HepG2 (cell line): Measurements from ENCODE around the gene ZNRF3. TPM values are rescaled to one million over a fixed set of nuclear protein-coding genes. Genes with fewer than 3 reads are reported as not detected.

Experiments used
- ARID5B ChIP-seq: IDR thresholded peaks from 2 replicates; pipeline ENCODE4 v1.4.0; 2020; ENCODE audit warnings: mild to moderate bottlenecking, missing genetic modification reagents
- BCL6 ChIP-seq: IDR thresholded peaks from 2 replicates; pipeline ENCODE4 v1.6.1; 2016; ENCODE audit warnings: missing genetic modification reagents, missing compliant biosample characterization
- CREM ChIP-seq, 2 experiments: sonication (generic) in 1 of 2; formaldehyde crosslinking in 1 of 2; IDR thresholded peaks; 2 replicates each; pipeline versions ENCODE4 v1.4.0 to v1.6.1; 2016 to 2020; ENCODE audit warnings: antibody characterized with exemption in 1 of 2, mild to moderate bottlenecking in 1 of 2, missing genetic modification reagents in 1 of 2
- DRAP1 ChIP-seq: IDR thresholded peaks from 2 replicates; pipeline ENCODE4 v1.6.1; 2016; ENCODE audit warnings: missing genetic modification reagents, missing compliant biosample characterization
- HNF1B ChIP-seq: sonication (generic); formaldehyde crosslinking; IDR thresholded peaks from 2 replicates; pipeline ENCODE4 v1.5.1; 2020; ENCODE audit warnings: mild to moderate bottlenecking, moderate library complexity, missing genetic modification reagents
- IKZF1 ChIP-seq: fragments of 450-650 bp; IDR thresholded peaks from 2 replicates; pipeline ENCODE4 v1.7.1; 2016
- IRX3 ChIP-seq: sonication (generic); formaldehyde crosslinking; IDR thresholded peaks from 2 replicates; pipeline ENCODE4 v1.8.1; 2023; ENCODE audit warnings: mild to moderate bottlenecking, low read depth, missing genetic modification reagents, borderline replicate concordance
- JUNB ChIP-seq: sonication (generic); formaldehyde crosslinking; IDR thresholded peaks from 2 replicates; pipeline ENCODE4 v1.8.0; 2022; ENCODE audit warnings: missing genetic modification reagents, mild to moderate bottlenecking, borderline replicate concordance
- KLF16 ChIP-seq, 2 experiments: sonication (generic) in 1 of 2; formaldehyde crosslinking in 1 of 2; IDR thresholded peaks; 2 replicates each; pipeline versions ENCODE4 v1.6.1 to v1.8.0; 2016 to 2023; ENCODE audit warnings: missing genetic modification reagents in 2 of 2, missing compliant biosample characterization in 1 of 2
- NR0B2 ChIP-seq: sonication (generic); formaldehyde crosslinking; IDR thresholded peaks from 2 replicates; pipeline ENCODE4 v1.4.0; 2020; ENCODE audit warnings: mild to moderate bottlenecking, missing genetic modification reagents
- POLR2AphosphoS5 ChIP-seq: IDR thresholded peaks from 2 replicates; pipeline ENCODE4 v1.6.1; 2012; ENCODE audit warnings: low read depth, low read length
- PPARG ChIP-seq: conservative IDR thresholded peaks from 2 replicates; pipeline ENCODE4 v1.6.1; 2016; ENCODE audit warnings: missing biosample characterization, missing genetic modification reagents
- PRPF4 ChIP-seq: fragments of 200-400 bp; formaldehyde crosslinking; IDR thresholded peaks from 2 replicates; pipeline ENCODE4 v1.6.1; 2016; ENCODE audit warnings: low read length, low read depth; ENCODE audit not compliant: poor library complexity, severe bottlenecking
- ZBTB44 ChIP-seq: sonication (generic); formaldehyde crosslinking; IDR thresholded peaks from 2 replicates; pipeline ENCODE4 v1.4.0; 2020; ENCODE audit warnings: missing genetic modification reagents
- ZNF503 ChIP-seq: sonication (generic); formaldehyde crosslinking; IDR thresholded peaks from 2 replicates; pipeline ENCODE4 v1.4.0; 2020; ENCODE audit warnings: missing genetic modification reagents
- ZNF790 ChIP-seq: sonication (generic); formaldehyde crosslinking; IDR thresholded peaks from 2 replicates; pipeline ENCODE4 v1.8.0; 2022; ENCODE audit warnings: missing genetic modification reagents, mild to moderate bottlenecking, borderline replicate concordance
- polyA plus RNA-seq, 8 experiments: library from polyadenylated mRNA; depleted of rRNA in 3 of 8; stranded (reverse) in 7 of 8; unstranded in 1 of 8; fragments of >200 nt; fragmentation: Illumina TruSeq in 4 of 8; extraction: Trizol in 4 of 8; gene quantifications; 2 replicates each; pipeline versions ENCODE4 v1.2.1 to v1.2.3, GENCODE V29; 2011 to 2016; ENCODE audit warnings: low read depth in 4 of 8, missing spikeins in 1 of 8, mixed read lengths in 1 of 8; ENCODE audit not compliant: insufficient read depth in 1 of 8
- total RNA-seq, 5 experiments: library from RNA; depleted of rRNA; stranded (reverse); fragments of >200 nt; fragmentation: Illumina TruSeq; extraction: Trizol; gene quantifications; 2 replicates each; pipeline ENCODE4 v1.2.3, GENCODE V29; 2016; ENCODE audit warnings: low read depth in 1 of 5

Gene ZNRF3
- total and polyA plus RNA-seq, 2 of the 13 experiments (the other 11 are each of a cell fraction or from before 2014, with no cell fraction given): 20.3 to 36.7 TPM

- TF ChIP-seq CREM (IDR thresholded peaks at IDR 0.05): peak; percentile 81
- no peak for TF ChIP-seq CREM (CRISPR knock-in tag; IDR thresholded peaks at IDR 0.05)
- TF ChIP-seq KLF16 (CRISPR knock-in tag; IDR thresholded peaks at IDR 0.05): 0 out of 4 replicates have a peak, but pooled peaks of 1 of the 2 experiments have one; percentile 32
- peak; percentile 86 for TF ChIP-seq BCL6
- TF ChIP-seq IRX3 (CRISPR knock-in tag): no peak
- TF ChIP-seq ZBTB44 (CRISPR knock-in tag): no peak
- peak; percentile 84 for TF ChIP-seq ARID5B
- peak; percentile 52; the same call in 1 of the 2 replicates for TF ChIP-seq JUNB (CRISPR knock-in tag)
- TF ChIP-seq PRPF4: peak; percentile 24
- peak; percentile 64; the same call in 1 of the 2 replicates for TF ChIP-seq HNF1B
- TF ChIP-seq NR0B2 (CRISPR knock-in tag): no peak
- no peak for TF ChIP-seq ZNF790
- peak; percentile 39; the same call in 1 of the 2 replicates for TF ChIP-seq DRAP1 (CRISPR knock-in tag)
- TF ChIP-seq PPARG (CRISPR knock-in tag): peak; percentile 80
- TF ChIP-seq ZNF503 (CRISPR knock-in tag): no peak
- no peak for TF ChIP-seq IKZF1
- TF ChIP-seq POLR2AphosphoS5: no peak
Measured at GRCh38 chr22:28917747-28918549, 34.6 kb downstream of the ZNRF3 start (continued).
